Caki2 (cell line): Measurements from ENCODE around the gene TMEM179. TPM values are rescaled to one million over a fixed set of nuclear protein-coding genes. Genes with fewer than 3 reads are reported as not detected.

Experiments used
- DNase-seq: peaks from one replicate; pipeline ENCODE4 v3.0.0-alpha.2; 2015; ENCODE audit warnings: low read depth
- in situ Hi-C: cut with HindIII; loops from 2 replicates; pipeline ENCODE4 v1.10.0; 2016; ENCODE audit warnings: low sequenced_read_pairs, low pct_unique_long_range_greater_than_20kb, mixed read lengths
- total RNA-seq: library from RNA; depleted of rRNA; stranded (reverse); fragments of >200 nt; shearing (Covaris generic); gene quantifications from 2 replicates; pipeline ENCODE4 v1.2.3, GENCODE V29; 2014; ENCODE audit warnings: low replicate concordance

The TMEM179 gene
- total RNA-seq, 1 experiment from 2014 or later: 3.1 TPM

DNA sequence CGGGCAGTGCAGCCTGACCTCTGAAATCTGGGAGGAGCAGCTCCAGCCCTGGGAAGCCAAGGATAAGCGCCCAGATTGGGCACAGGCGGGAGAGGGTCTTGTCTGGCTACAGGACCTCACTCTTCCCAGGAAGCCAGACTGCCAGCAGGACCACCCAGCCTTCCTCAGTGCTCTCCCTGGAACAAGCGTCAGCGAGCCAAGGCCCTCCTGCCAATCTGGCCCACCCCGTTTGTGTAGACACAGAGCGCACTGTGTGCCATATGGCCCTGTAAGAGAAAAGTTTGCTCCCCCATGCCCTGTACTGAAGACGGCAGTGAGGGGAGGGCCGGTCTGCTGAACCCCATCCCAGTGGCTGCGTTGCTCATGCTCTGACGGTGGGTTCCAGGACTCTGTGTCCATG, 26.3 kb downstream of the TMEM179 start:
- DNase-seq: no peak
- in situ Hi-C loops: no loop called here

DNA sequence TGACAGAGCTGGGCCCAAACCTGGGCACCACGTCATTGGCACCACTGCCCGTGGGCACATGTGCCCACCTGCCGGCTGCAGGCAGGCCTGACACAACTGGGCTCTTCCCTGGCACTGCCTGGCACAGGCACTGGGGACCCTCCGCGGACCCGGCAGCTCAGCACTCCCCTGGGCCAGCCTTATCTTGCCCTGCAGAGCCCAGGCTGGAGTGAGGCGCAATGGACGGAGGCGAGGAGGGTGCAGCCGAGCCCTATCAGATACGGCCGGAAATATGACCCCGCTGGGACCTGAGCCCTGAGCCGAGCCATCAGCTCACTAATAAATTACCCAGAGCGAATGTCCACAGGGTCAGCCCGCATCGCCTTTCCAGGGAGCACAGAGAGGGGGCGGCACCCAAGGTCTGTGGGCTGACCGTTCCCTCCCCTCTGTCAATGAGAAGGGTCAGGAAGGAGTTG, 26.7 kb downstream of the TMEM179 start:
- in situ Hi-C loops: no loop called here
- no peak for DNase-seq

DNA sequence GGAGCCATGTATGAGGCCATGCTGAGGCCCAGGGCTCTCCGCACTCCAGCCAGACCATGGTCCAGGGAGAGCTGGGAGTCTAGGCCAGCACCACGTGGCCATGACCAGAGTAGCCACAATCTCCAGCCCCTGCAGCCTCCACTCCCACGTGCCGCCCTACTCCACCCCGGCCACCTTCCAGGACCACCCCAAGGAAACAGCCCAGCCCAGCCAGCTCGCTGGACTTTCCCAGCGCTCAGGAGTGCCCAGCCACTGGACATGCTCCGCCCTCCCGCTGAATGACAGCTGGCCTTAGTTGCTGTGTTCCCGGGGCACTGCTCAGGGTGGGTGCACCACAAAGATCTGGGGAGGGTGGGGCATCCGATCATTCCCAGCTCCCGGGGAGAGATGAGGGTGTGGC, 27.1 kb downstream of the TMEM179 start:
- DNase-seq: no peak
- in situ Hi-C loops: no loop called here

DNA sequence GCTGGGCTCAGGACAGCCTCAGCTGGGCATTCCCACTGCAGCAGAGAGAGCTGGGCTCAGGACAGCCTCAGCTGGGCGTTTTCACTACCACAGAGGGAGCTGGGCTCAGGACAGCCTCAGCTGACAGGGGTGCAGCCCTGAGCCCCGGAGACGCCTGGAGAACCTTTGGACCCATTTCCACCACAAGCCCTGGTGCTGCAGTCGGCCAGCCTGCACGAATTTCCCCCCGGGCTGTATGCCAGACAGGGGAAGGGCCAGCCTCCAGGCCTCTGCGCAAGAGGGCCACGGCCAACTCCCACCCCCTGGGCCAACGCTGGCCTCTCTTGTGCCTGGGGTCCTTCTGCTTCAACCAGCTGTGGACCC, 27.6 kb downstream of the TMEM179 start:
- in situ Hi-C loops: no loop called here
- no peak for DNase-seq

DNA sequence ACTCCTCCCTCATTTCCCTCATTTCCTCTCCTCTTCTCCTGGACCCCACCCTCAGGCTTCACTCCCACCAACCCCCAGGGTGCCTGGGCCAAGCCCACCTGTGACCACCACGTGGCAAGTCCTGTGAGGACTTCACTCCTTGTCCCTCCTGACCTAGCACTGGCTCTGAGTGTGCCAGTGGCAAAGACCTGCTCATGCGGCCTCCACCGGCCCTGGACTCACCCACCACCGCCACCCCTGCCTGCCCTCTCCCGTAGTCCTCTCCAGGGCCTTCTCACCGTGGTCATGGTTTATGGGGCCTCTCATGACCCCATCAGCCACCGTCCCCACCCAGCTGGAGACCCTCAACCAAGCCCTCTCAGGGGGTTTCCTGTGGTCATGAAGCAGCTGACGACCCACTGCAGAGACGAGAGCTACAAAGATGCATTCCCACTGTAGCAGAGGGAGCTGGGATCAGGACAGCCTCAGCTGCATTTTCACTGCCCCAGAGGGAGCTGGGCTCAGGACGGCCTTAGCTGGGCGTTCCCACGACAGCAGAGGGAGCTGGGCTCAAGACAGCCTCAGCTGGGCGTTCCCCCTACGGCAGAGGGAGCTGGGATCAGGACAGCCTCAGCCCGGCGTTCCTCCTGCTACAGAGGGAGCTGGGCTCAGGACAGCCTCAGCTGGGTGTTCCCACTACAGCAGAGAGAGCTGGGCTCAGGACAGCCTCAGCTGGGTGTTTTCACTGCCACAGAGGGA, 28.2 kb downstream of the TMEM179 start:
- no peak for DNase-seq
- in situ Hi-C loops: no loop called here

DNA sequence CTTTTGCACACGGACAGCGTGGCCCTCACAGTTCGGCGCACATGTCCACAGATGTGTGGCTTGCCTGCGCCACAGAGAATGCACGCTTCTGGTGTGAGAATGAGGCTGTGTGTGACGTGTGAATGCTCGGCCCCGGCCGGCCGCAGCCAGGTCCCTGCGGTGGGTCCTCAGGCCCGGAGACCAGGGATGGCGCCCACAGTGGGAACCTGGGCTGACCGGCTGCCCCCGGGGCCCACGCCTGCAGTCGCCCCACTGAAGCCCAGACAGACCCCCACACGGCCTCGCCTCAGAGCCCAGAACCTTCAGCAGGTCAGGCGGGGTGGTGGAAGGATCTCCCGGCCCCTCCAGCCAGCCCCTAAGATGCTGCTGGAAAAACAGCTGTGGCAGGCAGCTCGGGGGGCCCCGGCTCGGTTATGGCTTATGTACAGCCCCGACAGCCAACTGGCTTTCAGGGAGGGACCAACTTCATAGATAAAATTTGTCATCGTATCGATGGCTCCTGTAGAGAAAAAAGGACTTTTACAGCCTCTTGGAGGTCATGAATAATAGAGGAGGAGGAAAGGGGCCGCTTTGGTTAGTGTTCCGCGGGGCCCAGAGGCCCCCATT, 29.5 kb downstream of the TMEM179 start:
- DNase-seq: no peak
- in situ Hi-C loops: no loop called here

DNA sequence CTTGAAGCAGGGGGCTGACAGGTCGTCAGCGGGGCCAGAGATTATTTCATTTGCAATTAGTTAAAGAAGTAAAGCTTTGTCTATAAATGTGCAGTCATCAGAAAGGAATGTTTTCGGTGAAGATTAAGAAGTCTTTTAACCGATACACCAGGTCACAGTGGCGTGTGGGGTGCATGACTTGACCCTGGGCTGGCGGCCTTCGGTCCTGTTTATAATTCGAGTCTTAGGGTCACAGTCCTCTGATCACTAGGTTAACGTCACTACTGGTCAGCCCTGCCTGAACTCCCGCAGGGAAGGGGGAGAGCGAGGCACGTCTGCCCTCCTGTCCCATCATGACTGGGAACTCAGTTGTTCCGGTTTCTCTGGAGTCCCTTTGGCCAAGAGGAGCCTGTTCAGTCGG, 30.0 kb downstream of the TMEM179 start:
- no peak for DNase-seq
- in situ Hi-C loops: no loop called here

DNA sequence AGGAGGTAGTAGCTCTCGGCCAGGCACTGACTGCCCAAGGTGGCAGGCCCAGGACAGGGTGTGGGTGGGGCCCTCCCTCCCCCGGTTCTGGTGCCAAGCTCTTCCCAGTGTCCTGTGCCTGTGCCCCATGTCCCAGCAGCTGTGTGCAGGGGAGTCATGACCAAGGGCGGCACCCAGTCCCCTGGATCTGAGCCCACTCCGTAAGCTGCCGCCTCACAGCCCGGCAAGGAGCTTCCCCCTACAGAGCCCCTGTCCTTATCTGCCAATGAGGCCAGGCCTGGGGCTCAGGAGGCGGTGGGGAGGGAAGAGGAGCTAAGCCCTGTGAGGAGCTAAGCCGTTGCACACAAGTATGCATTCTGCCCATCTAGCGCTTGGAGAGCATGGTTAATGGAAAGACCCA, 30.6 kb downstream of the TMEM179 start:
- in situ Hi-C loops: no loop called here
- no peak for DNase-seq

DNA sequence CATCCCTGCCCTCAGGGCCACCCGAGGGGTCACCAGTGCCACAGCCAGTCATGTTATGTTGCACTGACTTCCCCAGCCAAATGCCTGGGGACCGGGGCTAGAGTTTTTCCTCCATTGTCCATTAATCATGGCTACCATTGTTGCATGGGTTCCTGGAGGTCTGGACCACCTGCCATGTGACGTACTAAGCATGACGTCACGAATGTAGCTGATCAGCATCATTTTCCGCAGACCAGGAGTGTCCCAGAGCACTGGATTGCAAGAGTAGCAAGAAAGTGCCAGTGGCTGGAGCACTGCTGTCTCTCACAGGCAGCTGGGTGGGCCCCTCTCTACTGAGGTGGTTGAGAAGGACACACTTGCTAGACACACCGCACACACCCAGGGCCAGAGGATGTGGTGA, 31.9 kb downstream of the TMEM179 start:
- DNase-seq: no peak
- in situ Hi-C loops: no loop called here

DNA sequence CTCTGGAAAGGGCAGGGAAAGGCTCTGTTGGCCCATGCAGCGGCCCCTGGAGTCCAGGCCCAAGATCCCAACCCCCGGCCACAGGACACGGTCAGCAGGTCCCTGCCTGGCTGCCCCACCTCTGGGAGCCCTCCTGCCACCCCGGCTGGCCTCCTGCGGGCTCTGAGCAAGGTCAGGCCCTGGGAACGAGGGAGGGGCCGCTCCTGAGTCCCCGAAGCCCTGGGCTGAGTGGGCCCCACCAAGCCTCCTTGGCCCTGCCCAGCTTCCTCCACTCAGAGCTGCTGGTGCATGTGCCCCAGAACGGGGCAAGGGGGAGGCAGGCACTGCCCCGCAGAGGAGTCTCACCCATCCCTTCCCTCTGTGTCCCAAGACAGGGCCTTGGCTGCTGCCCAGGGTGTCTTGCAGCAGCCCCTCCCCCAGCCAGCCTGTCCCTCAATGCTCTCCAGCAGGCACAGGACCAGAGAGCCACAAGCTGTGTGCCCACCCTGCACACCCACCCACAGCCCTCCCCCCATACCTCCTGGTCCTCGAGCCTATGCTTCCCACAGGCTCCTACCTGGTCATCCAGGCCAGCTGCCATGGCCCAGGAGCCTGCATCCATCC, 32.4 kb downstream of the TMEM179 start:
- in situ Hi-C loops: no loop called here
- no peak for DNase-seq

DNA sequence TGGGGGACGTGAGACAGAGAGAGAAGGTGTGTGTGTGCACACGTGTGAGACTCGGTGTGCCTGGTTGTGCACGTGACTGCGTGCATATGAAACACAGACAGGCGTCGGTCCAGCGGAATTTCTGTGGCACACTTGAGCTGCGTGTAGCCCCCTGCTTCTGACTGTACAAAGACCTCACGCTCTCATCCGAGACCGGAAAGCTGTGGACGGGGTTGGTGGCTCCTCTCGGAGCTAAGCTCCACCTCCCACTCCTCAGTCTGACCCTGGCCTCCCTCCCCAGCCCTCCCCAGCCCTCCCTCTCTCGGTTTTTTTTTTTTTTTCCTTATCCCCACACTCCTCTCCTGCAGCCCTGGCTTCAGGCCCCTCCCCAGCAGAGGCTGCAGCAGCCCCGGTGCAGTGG, 33.3 kb downstream of the TMEM179 start:
- in situ Hi-C loops: no loop called here
- DNase-seq: no peak

DNA sequence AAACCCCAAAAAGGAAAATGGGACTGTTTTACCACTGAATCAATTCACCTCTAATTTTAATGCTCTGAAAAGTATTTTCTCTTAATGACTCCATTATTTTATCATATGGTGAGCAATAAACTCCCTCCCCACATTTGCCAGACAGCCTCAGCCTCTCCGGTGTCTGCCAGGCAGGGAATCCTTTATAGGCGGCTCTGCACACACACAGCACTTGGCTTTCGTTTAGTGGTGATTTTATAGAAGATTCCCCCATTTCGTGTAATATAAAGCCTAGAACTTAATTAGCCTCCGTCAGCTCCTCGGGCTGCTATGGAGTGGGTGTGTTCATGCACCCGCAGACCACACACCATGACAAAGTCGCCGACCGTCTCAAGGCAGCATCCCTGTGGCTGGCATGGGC, 35.1 kb downstream of the TMEM179 start:
- DNase-seq: no peak
- in situ Hi-C loops: no loop called here

DNA sequence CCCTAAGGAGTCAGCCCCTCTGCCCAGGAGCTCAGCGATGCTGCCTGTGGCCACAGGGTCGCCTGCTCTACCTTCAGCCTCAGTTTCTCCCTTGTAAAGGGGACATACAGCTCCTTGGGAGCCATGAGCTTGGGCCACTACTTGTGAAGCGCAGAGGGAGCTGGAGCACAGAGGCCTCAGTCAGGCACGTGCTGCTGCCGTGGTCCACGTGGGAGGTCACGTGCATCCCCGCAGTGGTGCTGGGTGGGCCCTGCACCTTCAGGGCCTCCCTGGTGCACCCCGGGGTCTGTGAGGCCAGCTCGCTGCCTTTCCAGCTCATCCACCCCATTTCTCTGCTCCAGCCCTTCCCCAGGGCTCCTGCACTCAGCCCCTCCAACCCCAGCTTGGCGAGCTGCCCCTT, 36.0 kb downstream of the TMEM179 start:
- DNase-seq: no peak
- in situ Hi-C loops: no loop called here

DNA sequence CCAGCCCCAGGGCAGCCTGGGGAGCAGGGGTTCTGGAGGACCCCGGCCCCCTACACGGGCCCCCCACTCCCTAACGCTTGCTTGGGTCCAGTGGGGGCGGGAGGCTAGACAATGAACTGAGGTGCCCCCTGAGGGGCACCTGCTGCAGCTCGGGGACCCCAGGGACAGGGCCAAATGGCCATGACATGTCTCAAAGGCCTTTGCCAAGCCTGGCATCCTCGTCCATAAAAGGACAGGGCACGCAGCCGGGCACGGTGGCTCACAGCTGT, 36.7 kb downstream of the TMEM179 start:
- in situ Hi-C loops: no loop called here

DNA sequence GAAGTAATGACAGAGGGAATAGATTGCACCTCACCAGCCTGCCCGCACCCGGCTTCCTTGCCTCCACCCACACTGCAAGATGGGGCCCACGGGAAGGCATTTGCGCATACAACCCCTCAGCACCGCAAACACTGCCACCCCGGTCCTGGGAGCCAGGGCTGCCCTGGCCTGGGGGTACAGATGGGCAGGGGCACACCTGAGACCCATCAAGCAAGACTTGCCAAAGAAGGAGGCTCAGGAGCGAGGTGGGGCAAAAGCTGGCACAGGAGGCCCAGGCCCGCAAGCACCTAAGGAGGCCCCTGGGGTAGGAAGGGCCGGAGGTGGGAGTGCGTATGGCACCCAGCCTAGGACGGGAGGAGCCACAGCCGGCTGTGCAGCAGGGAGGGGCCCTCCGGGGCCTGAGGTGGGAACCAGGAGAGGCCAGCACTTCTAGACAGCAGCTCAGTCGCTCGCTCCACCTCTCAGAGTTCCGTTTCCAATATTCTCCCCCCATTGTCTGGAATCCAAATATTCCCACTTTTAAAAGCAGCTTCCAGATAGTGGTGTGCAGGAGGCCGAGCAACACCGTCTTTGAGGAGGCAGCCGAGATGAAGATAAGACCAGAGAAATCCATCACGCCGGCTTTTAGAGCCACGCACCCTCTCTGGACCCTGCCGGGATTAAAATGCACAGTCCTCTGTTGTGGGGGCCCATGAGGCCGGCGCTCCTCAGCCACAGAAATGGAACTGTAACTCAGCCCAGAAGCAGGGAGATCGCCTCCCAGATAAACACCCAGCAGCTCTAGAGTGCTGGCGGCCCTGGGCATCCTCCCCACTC, 37.2 kb downstream of the TMEM179 start:
- no peak for DNase-seq
- in situ Hi-C loops: no loop called here

More for the DNA sequence above, 36.7 kb downstream of the TMEM179 start:
- no peak for DNase-seq

DNA sequence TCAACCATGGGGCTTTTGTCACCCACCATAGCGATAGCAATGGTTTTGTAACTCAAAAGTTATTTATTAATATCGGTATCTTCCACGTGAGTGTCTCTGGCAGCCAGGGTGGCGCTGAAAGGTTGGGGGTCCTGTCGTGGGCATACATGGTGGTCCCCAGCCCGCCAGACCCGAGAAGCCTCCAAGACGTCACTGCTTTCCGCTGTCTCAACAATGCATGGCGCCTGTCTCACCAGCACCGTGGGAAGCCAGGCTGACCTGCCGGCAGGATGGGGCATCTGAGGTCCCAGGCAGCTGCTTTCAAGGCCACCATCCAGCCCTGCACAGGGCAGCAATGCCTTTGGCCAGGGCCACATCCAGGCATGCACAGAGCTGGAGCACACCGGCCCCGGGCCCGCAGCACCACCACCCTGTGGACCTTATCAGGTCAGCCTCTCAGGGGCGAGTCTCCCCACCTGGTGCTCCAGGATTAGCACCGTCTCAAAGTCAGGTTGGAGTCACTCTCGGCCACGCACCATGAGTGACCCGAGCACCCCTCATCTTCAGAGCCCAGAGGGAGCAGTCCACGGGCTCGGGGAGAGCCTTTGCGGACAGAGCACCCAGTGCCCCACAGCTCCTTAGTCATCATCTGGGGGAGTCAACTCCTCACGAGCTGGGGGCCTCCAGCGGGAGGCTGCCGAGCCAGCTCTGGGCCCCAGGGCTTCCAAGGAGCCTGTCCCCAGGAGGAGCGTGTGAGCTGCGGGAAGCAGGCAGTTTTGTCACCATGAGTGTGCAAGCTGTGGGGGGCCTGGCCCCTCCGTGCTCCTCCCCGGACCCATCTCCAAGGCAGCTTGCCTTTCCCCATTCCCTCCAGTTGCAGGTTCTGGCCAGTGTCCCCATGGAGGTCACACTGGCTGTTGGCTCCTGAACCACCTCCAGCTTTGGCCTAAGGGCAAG, 39.6 kb downstream of the TMEM179 start:
- in situ Hi-C loops: no loop called here

DNA sequence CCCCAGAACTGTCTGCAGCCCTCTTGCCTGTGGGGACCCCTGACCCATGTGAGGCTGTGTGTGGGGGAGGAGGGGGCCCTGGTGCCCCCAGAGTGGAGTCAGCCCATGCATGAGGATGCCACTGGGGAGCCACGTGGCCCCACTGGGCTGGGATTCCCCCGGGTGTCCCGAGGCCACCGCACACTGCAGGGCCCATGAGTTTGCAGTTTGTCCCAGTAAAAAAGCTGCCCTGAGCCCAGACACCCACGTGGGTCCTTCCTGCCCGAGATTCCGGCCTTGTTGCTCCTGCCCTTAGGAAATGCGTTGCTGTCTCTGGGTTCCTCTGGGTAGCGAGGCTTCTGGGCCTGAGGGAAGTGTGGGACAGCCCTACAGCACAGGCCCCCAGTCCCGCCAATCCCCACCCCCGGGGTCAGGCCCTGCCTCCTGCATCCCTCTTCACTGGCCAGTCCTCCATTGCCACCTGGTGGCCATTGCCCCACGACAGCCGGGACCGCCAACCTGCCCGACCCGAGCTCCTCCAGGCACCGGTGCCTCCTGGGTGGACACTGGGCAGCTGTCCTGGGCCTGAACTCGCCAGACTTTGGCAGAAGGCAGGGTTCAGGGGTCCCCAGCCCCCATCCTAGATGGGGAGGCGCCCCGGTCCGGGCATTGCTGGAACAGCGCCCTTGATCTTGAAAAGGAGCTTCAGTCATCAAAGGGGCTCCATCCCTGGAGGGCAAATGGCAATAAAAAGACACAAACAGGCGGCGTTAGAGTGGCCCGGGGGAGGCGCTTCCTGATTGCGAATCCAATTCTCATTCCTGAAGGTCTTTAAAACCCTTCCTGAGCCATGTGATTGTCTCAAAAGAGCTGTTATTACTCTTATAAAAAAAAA, 40.6 kb downstream of the TMEM179 start:
- in situ Hi-C loops: no loop called here
- DNase-seq: peak; percentile 33

More for the DNA sequence above, 39.6 kb downstream of the TMEM179 start:
- no peak for DNase-seq
